ENCODE results near the gene NPAT.

NPAT gene

DNA sequence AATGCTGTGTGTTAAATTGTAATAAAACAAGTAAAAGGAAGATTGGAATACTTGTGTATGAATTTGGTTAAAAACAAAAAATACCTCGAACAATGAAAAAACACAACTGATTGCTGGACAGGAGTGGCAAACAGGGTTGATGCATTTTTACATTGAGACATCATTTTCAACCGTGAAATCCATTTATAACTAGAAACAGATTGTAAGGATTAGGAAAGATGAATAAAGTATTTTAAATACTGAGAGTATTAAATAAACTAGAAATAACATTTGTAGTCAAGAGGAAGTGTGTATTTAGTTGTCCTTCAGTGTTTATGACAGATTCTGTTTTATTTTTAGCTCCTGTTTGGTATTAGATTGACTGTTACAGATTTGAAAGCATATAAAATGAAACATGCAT lies 5.8 kb upstream of the NPAT start:
- Histone ChIP-seq H3K27me3 (ENCODE audit: insufficient read depth, poor library complexity, severe bottlenecking) (no peaks in the 10 kb centered on the region), H3K27ac (replicated peaks) (no peak overlapping the region), H3K4me3 (replicated peaks; ENCODE audit: insufficient read depth, low read length) (no peak overlapping the region)
- DNase-seq (ENCODE audit: low read depth in 1 of 2, low spot score in 1 of 2): no peak
- TF ChIP-seq, protein P1, sequence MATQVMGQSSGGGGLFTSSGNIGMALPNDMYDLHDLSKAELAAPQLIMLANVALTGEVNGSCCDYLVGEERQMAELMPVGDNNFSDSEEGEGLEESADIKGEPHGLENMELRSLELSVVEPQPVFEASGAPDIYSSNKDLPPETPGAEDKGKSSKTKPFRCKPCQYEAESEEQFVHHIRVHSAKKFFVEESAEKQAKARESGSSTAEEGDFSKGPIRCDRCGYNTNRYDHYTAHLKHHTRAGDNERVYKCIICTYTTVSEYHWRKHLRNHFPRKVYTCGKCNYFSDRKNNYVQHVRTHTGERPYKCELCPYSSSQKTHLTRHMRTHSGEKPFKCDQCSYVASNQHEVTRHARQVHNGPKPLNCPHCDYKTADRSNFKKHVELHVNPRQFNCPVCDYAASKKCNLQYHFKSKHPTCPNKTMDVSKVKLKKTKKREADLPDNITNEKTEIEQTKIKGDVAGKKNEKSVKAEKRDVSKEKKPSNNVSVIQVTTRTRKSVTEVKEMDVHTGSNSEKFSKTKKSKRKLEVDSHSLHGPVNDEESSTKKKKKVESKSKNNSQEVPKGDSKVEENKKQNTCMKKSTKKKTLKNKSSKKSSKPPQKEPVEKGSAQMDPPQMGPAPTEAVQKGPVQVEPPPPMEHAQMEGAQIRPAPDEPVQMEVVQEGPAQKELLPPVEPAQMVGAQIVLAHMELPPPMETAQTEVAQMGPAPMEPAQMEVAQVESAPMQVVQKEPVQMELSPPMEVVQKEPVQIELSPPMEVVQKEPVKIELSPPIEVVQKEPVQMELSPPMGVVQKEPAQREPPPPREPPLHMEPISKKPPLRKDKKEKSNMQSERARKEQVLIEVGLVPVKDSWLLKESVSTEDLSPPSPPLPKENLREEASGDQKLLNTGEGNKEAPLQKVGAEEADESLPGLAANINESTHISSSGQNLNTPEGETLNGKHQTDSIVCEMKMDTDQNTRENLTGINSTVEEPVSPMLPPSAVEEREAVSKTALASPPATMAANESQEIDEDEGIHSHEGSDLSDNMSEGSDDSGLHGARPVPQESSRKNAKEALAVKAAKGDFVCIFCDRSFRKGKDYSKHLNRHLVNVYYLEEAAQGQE (IDR thresholded peaks at IDR 0.05; ENCODE audit: insufficient replicate concordance, low read depth): no peak

DNA sequence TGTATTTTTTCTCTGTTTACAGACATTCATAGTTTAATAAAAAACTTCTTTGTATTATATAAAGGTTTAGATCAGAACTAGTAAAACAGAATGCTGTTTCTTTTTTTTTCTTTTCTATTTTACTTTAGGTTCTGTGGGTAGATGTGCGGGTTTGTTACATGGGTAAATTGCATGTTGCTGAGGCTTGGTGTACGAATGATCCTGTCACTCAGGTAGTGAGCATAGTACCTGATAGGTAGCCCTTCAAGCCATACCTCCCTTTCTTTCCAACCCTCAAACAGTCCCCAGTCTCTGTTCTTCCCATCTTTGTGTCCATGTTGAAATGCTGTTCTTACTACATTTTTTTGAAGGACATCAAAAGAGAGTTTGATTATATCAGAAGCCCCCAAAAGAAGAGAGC lies 3.6 kb upstream of the NPAT start:
- TF ChIP-seq, protein P1 (IDR thresholded peaks at IDR 0.05; ENCODE audit: insufficient replicate concordance, low read depth): no peak
- TF ChIP-seq POLR2AphosphoS5 (IDR thresholded peaks at IDR 0.05; ENCODE audit: low read depth): no peak
- no peak for TF ChIP-seq SPI1 (IDR thresholded peaks at IDR 0.05; ENCODE audit: borderline replicate concordance, low read depth)
- TF ChIP-seq, protein P2, sequence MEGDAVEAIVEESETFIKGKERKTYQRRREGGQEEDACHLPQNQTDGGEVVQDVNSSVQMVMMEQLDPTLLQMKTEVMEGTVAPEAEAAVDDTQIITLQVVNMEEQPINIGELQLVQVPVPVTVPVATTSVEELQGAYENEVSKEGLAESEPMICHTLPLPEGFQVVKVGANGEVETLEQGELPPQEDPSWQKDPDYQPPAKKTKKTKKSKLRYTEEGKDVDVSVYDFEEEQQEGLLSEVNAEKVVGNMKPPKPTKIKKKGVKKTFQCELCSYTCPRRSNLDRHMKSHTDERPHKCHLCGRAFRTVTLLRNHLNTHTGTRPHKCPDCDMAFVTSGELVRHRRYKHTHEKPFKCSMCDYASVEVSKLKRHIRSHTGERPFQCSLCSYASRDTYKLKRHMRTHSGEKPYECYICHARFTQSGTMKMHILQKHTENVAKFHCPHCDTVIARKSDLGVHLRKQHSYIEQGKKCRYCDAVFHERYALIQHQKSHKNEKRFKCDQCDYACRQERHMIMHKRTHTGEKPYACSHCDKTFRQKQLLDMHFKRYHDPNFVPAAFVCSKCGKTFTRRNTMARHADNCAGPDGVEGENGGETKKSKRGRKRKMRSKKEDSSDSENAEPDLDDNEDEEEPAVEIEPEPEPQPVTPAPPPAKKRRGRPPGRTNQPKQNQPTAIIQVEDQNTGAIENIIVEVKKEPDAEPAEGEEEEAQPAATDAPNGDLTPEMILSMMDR (IDR thresholded peaks at IDR 0.05; ENCODE audit: insufficient read depth, low read length): no peak
- no peak for TF ChIP-seq GABPA (IDR thresholded peaks at IDR 0.05; ENCODE audit: low read depth)
- no peak for DNase-seq (ENCODE audit: low read depth in 1 of 2, low spot score in 1 of 2)
- Histone ChIP-seq H3K4me3 (replicated peaks; ENCODE audit: insufficient read depth, low read length) (no peak overlapping the region), H3K27me3 (ENCODE audit: insufficient read depth, poor library complexity, severe bottlenecking) (no peaks in the 10 kb centered on the region), H3K27ac (replicated peaks) (no peak overlapping the region)

DNA sequence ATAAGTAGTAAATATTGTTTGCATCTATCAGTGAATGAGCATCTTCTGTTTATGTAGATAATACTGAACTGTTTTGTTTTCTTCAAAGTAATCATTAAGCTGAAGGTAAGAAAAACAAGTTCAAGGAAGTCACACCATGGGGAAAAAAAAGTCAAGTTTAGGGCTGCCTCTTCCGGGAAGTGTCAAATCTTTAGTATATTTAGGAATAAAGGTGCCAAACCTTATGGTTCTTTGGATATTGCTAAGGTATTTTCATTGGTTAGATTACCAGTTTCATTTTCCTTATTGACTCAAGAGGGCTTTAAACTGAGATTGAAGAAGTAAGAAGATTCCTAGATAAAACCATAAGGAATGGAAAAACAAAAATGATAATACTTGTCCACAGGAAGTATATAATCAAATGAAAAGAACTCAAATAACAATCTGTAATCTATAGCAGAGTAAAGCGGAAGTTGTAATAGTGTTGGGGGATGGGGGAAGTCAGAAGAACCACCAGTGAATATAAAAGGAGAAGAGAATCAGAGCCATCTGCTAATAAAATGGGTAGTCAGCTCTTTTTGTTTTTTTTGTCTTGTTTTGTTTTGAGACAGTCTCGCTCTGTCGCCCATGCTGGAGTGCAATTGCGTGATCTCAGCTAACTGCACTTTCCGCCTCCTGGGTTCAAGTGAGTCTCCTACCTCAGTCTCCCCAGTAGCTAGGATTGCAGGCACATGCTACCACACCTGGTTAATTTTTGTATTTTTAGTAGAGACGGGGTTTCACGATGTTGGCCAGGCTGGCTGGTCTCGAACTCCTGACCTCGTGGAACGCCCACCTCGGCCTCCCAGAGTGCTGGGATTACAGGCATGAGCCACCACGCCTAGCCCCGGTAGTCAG lies 2.7 kb upstream of the NPAT start:
- Histone ChIP-seq H3K27me3 (ENCODE audit: insufficient read depth, poor library complexity, severe bottlenecking) (no peaks in the 10 kb centered on the region), H3K4me3 (replicated peaks; ENCODE audit: insufficient read depth, low read length) (peak overlapping the region; percentile 82), H3K27ac (replicated peaks) (peak overlapping the region; percentile 83)
- TF ChIP-seq SPI1 (IDR thresholded peaks at IDR 0.05; ENCODE audit: borderline replicate concordance, low read depth): peak; percentile 72; the same call in 1 of the 2 replicates
- no peak; the same call in 1 of the 2 replicates for TF ChIP-seq GABPA (IDR thresholded peaks at IDR 0.05; ENCODE audit: low read depth)
- DNase-seq (ENCODE audit: low read depth in 1 of 2, low spot score in 1 of 2): peak in 1 of 2 experiments; percentile 56

DNA sequence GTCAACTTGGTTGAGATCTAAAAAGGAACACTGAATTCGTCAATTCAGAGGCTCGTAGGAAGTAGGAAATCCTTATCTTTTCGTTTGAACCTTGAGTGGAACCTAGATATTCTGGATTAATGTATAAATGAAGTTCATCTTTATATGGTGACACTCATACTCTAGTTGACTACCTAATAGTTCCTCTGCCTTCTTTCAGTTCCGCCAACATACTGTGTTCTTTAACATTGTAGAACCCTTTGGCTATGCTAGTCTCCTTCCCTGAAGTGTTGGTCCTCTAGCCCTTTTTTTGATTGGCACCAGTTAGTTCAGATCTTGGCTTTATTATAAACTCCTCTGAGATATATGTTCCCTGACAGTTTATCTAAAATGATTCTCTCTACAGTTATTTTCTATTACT lies 1.9 kb upstream of the NPAT start:
- H3K27ac ChIP-seq (replicated peaks): peak overlapping the region; percentile 83
- H3K27me3 ChIP-seq (ENCODE audit: insufficient read depth, poor library complexity, severe bottlenecking): no peaks in the 10 kb centered on the region
- peak overlapping the region; percentile 82 for H3K4me3 ChIP-seq (replicated peaks; ENCODE audit: insufficient read depth, low read length)
- TF ChIP-seq SPI1 (IDR thresholded peaks at IDR 0.05; ENCODE audit: borderline replicate concordance, low read depth): no peak
- TF ChIP-seq, protein P1 (IDR thresholded peaks at IDR 0.05; ENCODE audit: insufficient replicate concordance, low read depth): no peak
- TF ChIP-seq, protein P2 (IDR thresholded peaks at IDR 0.05; ENCODE audit: insufficient read depth, low read length): no peak
- DNase-seq (ENCODE audit: low read depth in 1 of 2, low spot score in 1 of 2): no peak

Measured in HL-60 (cell line).